Muscle of arm (tissue), 12 donors: Measurements from ENCODE around the gene PLD1. TPM values are rescaled to one million over a fixed set of nuclear protein-coding genes. Genes with fewer than 3 reads are reported as not detected.
"Not testable (repeated sequence)": the region's sequence is repeated elsewhere in the genome, so short reads cannot be mapped to it uniquely, and the experiment has no call there.

Experiments
- DNase-seq: peaks from one replicate; pipeline ENCODE4 v3.0.0-alpha.2; 2013
- polyA plus RNA-seq, 12 donors: library from polyadenylated mRNA; unstranded; fragments of 120-200 nt; gene quantifications; one replicate each; pipeline ENCODE4 v1.2.1, GENCODE V29; 2013; ENCODE audit not compliant: insufficient read length in 12 of 12

The PLD1 gene
- polyA plus RNA-seq, 12 donors: 11.5 to 45.2 (median 18.4) TPM; not detected in 1

GRCh38 chr3:171671709-171672108 is 138.6 kb downstream of the PLD1 start:
- no peak for DNase-seq

DNA sequence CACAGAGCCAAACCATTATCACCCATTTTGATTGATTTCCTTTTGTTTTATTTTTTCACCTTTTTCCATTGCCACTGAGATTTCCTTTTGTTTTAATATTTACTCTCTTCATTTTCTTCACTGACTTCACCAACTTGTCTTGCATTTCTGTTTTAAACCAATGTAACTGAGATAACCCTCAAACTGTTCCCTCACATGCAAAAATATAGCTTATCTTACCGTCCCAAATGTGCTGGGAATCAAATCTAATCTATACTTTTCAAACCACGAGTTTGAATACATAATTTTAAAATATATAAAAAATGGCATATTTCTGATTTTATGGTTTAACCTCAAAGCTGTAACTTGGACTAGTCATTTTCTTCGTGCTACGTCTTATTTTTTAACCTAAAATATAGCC is 143.8 kb downstream of the PLD1 start:
- DNase-seq: no peak

- DNase-seq: no peak
These were observed 146.5 kb downstream of the PLD1 start for GRCh38 chr3:171663805-171664204.

DNA sequence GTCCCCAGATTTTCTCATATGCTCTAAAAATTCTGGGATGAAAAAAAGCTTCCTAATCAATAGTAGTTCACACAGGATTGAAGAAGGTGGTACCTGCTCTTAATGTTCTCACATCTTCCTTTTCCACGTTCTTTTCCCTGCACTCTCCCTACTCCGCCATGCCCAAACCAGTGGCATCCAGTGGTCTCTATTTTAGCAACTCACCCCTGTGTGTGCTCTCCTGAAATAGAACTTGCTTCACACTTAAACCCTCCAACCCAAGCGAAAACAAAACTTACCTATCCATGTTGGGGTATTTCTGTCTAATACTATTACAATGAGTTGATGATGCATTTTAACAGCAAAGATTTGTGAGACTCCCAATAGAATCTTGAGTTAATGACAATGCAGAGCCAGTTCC is 148.8 kb downstream of the PLD1 start:
- DNase-seq: no peak

DNA sequence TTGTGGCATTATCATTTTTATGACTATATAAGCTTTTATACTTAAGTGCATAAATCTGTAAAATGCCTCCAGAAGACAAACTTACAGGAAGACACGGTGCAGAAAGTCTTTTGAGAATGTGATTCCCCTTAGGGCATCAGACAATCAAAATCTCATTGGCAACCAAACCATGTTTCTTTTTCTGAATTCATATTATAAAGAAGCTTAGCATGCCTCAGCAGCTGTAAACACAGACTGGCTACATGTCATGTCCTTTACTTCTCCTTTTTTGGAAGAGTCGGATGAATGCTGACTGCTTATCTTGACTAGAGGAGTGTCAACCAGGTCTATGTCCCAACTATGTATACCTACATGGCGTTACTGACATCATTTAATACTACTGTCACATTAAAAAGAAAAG is 150.1 kb downstream of the PLD1 start:
- DNase-seq: no peak

DNA sequence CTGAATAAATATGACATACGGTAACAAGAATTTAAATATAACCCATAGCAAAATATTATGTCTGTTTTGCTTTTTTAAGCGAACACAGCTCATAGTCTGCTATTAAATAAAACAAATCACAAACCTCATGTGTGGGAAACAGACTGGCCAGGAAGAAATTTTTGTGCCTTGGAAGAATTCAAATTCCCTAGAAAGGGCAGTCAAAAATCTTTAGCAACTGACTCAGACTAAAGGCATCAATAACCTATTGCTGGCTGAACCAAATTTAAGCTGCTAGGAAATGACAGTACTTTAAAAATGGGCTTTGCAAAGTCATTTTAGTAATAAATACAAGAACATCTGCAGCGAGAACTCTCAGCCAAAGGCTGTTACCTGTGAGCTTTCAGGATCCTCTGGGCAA is 151.4 kb downstream of the PLD1 start:
- DNase-seq: no peak

GRCh38 chr3:171654809-171655208 is 155.5 kb downstream of the PLD1 start:
- peak; percentile 79 for DNase-seq

DNA sequence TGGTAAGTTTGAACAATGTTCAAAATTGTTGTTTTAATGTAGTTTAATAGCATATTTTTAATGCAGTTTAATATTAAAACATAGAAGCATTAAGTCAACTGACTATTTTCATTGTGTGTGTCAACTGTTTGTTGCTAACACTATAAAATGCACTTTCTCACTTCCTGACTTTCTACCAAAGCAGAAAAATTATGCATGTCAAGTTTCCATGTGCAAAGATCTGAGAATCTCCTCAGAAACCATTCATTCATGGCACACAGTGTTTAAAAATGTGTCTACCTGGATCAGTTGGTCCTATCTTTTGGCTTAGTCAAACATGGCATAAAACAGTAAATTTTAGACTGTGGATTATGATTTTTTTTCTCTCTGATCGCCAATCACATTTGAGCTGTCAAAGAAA is 156.0 kb downstream of the PLD1 start:
- no peak for DNase-seq

DNA sequence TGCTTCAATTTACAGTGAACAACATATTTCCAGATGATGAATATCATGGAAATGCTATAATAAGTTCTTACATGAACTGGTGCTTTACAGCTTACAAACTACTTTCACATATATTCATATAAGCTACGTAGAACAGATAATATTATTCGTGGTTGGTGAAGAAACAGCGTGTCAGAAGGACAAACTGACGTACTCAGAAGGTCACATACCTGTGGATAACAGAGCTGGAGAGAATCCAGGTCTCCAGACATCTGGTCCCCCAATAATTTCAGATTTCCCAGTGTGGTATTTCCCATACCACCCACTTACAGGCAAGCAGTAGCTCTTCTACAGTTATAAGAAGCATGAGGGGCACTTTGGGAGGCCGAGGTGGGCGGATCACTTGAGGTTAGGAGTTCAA is 156.6 kb downstream of the PLD1 start:
- DNase-seq: no peak

- no peak for DNase-seq
These were observed 157.4 kb downstream of the PLD1 start for GRCh38 chr3:171652932-171653331.

- no peak for DNase-seq
These were observed 160.2 kb downstream of the PLD1 start for GRCh38 chr3:171649911-171650592.

DNA sequence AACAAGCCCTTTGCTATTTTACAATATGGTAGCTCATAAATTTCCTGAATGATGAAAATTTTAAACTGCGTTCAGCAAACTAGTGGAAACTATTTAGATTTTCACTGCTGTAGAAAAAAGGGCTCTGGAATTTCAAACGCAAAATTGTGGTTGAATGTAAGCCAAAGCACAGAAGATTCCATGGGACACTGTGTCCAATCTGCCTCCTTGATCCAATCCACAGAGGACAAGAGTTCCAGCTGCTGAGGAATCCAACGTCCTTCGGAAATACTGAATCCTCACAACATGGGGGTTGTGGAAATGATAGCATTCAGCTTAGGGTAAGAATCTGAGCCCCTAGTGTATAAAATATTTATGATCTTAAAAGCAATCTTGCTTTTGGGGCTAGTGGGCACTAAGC is 161.0 kb downstream of the PLD1 start:
- peak; percentile 62 for DNase-seq

DNA sequence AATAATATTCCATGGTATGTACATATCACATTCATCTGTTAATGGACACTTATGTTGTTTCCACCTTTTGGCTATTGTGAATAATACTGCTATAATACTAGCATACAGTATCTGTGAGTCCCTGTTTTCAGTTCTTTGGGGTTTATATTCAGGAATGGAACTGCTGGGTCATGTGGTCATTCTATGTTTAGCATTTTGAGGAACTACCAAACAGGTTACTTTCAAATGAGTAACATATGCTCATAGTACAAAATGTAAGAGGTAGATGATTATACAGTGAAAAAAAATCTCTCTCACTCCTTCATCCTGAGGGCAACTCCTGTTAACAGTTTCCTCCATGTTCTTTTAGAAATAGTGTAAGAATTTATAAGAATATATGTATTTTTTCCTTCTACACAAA is 162.2 kb downstream of the PLD1 start:
- DNase-seq: no peak

DNA sequence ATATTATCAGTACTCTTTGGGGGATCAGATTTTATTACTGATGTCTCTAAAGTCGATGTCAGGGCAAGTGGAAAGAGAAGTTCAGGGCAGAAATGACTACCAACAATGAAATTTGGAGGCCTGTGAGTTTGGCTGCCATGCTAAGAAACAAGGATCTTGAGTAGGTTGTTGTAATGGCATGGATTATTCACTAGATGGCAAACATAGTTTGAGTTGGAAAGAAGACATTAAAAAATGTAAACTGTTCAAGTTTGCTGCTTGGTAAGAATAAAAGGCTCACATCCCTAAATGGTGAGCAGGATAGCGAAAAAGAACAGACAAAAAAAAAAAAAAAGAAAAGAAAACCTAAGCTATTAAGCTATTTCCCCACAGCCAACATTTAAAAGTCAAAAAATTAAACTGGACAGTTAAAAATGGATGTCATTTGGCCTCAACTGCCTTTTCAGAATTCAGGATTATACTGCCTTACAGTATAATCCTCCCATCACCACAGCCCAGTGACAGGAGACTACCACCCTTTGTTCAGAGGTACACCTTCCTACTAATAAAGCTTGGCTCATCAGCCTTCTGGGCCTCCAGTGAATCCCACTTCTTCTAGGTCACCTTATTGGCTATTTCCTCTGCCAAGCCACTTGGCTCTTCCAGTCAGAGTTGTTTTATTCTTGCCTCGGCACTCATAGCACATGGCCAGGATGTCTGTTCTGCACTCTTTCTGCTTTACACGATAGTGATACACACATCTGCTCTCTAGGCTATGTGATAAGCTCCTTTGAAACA is 163.7 kb downstream of the PLD1 start:
- peak; percentile 62 for DNase-seq

GRCh38 chr3:171644681-171645080 is 165.6 kb downstream of the PLD1 start:
- no peak for DNase-seq

DNA sequence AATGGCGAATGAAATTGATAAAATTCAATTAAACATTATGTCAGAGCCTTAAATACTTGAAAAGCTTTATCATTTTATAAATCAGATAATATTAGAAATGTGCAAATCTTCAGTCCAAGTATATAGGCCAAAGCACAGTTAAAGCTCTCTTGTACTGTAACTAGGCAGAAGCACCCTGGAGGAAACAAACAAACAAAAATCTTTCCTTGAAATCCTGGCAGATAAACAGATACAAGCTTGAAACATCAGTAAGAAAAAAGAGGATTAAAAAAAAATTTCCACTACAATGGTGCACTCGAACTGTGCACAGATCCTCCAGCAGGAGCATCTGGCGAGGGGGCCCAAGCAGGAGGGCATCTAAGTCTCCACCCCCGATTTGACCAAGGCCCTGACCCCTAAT is 166.6 kb downstream of the PLD1 start:
- no peak for DNase-seq

DNA sequence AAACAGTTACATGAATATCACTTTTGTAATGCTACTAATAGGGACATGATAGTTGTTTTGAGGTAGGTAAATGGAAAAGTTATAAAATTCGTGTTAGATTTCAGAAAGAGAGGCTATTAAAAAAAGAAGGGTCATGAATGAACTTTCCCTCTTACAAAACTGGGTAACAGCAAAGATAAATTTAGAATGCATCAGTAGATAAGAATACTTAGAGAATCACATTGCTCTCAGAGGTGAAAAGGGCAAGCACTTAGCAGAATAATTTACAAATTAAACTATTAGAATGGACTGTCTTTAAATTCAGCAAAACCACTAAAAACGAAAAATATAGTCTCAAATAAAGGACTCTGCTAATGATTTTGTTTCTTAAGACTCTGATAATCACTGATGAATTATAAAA is 167.2 kb downstream of the PLD1 start:
- no peak for DNase-seq

- DNase-seq: no peak
These were observed 169.5 kb downstream of the PLD1 start for GRCh38 chr3:171640520-171641412.

- DNase-seq: no peak
These were observed 173.6 kb downstream of the PLD1 start for GRCh38 chr3:171636666-171637065.

DNA sequence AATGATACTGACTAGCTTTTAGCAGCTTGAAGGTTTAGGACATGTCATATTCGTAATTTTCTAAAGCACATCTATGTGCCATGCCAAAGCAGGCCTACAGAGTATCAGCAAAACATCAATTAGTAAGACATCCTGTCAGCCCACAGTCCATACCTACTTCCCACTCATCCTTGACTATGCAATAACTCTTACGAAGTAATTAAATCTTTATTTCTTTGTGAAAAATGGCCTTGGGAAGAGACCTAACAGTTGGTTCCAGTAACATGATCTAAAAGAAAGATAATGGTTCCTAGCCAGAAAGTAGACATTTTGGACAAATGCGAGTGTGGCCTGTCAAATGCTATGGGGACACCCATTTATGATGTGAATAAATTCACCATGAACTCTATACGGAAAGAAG is 177.5 kb downstream of the PLD1 start:
- no peak for DNase-seq

DNA sequence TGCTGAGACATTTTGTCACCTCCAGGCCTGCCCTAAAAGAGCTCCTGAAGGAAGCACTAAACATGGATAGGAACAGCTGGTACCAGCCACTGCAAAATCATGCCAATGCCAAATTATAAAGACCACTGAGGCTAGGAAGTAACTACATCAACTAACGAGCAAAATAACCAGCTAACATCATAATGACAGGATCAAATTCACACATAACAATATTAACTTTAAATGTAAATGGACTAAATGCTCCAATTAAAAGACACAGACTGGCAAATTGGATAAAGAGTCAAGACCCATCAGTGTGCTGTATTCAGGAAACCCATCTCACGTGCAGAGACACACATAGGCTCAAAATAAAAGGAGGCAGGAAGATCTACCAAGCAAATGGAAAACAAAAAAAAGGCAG is 183.5 kb downstream of the PLD1 start:
- not testable (repeated sequence) for DNase-seq

DNA sequence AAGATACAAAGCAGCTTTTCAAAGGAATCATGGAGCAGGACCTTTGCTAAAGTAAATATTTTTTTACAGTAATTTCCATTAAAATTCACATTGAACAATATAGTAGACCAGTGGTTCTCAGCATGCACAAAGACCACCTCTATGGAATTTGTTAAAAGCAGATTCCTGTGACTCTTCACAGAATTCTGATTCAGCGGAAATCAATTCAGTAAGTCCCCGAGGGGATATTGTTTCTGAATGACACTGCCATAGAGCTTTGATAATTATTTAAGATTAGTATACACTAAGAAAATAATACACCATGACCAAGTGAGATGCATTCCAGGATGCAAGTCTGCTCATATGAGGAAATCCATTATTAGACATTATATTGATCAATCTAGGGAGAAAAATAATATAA is 188.2 kb downstream of the PLD1 start:
- DNase-seq: no peak
